ENCODE data around the gene DYSF.

DNA sequence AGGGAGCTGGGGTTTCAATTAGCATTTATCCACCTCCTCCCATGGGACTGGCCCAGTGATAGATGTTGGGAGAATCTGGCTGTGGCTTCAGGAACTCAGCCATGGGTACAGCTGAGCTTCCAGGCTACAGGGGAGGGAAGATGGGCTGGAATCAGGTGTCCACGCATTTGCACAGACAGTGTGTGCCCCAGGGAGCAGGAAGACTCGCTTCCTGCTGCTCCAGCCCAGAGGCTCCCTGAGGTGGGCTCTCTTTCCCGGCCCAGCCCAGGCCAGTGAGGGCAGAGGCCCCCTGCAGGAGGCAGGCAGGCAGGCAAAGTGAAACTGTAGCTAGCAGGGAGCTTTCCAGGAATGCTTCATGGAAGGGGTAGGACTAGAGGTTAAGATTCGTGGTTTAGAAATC, 28.7 kb downstream of the DYSF start:
- no peak for TF ChIP-seq TAF1 (IDR thresholded peaks at IDR 0.05; ENCODE audit: borderline replicate concordance, insufficient read depth, low read length)
- TF ChIP-seq SIN3A (IDR thresholded peaks at IDR 0.05; ENCODE audit: borderline replicate concordance, insufficient read depth, low read length) = no peak

Measured in PFSK-1 (cell line).